ENCODE results near the gene PEX3.

- no peak for TF ChIP-seq RAD21 (IDR thresholded peaks at IDR 0.05; ENCODE audit: insufficient read depth, low read depth, low read length)
- no peak for TF ChIP-seq YY1 (IDR thresholded peaks at IDR 0.05; ENCODE audit: low read depth, low read length)
- no peak for TF ChIP-seq TAF1 (IDR thresholded peaks at IDR 0.05; ENCODE audit: borderline replicate concordance, low read depth, low read length)
- no peak for TF ChIP-seq ZSCAN29 (IDR thresholded peaks at IDR 0.05)
- TF ChIP-seq PAX5 (IDR thresholded peaks at IDR 0.05; ENCODE audit: borderline replicate concordance, low read depth, low read length), result no peak
- TF ChIP-seq BHLHE40 (IDR thresholded peaks at IDR 0.05; ENCODE audit: borderline replicate concordance in 1 of 2, low read depth in 2 of 2, low read length in 1 of 2), result no peak
- TF ChIP-seq PAX8 (IDR thresholded peaks at IDR 0.05), result no peak
- TF ChIP-seq CHD1 (IDR thresholded peaks at IDR 0.05; ENCODE audit: low read depth, low read length), result no peak
- no peak for TF ChIP-seq POLR2A (IDR thresholded peaks at IDR 0.05; ENCODE audit: low read depth, low read length)
Measured at GRCh38 chr6:143432588-143432987, 18.0 kb upstream of the PEX3 start.
